GM19467 (cell line): ENCODE results near the gene NEB.

Experiments
- ATAC-seq: cut with Tn5 transposase; IDR thresholded peaks from one replicate; pipeline ENCODE4 v1.9.1; 2021; ENCODE audit warnings: mild to moderate bottlenecking, moderate library complexity; ENCODE audit not compliant: unreplicated experiment

Gene NEB, protein sequence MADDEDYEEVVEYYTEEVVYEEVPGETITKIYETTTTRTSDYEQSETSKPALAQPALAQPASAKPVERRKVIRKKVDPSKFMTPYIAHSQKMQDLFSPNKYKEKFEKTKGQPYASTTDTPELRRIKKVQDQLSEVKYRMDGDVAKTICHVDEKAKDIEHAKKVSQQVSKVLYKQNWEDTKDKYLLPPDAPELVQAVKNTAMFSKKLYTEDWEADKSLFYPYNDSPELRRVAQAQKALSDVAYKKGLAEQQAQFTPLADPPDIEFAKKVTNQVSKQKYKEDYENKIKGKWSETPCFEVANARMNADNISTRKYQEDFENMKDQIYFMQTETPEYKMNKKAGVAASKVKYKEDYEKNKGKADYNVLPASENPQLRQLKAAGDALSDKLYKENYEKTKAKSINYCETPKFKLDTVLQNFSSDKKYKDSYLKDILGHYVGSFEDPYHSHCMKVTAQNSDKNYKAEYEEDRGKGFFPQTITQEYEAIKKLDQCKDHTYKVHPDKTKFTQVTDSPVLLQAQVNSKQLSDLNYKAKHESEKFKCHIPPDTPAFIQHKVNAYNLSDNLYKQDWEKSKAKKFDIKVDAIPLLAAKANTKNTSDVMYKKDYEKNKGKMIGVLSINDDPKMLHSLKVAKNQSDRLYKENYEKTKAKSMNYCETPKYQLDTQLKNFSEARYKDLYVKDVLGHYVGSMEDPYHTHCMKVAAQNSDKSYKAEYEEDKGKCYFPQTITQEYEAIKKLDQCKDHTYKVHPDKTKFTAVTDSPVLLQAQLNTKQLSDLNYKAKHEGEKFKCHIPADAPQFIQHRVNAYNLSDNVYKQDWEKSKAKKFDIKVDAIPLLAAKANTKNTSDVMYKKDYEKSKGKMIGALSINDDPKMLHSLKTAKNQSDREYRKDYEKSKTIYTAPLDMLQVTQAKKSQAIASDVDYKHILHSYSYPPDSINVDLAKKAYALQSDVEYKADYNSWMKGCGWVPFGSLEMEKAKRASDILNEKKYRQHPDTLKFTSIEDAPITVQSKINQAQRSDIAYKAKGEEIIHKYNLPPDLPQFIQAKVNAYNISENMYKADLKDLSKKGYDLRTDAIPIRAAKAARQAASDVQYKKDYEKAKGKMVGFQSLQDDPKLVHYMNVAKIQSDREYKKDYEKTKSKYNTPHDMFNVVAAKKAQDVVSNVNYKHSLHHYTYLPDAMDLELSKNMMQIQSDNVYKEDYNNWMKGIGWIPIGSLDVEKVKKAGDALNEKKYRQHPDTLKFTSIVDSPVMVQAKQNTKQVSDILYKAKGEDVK (N-terminal part only)

DNA sequence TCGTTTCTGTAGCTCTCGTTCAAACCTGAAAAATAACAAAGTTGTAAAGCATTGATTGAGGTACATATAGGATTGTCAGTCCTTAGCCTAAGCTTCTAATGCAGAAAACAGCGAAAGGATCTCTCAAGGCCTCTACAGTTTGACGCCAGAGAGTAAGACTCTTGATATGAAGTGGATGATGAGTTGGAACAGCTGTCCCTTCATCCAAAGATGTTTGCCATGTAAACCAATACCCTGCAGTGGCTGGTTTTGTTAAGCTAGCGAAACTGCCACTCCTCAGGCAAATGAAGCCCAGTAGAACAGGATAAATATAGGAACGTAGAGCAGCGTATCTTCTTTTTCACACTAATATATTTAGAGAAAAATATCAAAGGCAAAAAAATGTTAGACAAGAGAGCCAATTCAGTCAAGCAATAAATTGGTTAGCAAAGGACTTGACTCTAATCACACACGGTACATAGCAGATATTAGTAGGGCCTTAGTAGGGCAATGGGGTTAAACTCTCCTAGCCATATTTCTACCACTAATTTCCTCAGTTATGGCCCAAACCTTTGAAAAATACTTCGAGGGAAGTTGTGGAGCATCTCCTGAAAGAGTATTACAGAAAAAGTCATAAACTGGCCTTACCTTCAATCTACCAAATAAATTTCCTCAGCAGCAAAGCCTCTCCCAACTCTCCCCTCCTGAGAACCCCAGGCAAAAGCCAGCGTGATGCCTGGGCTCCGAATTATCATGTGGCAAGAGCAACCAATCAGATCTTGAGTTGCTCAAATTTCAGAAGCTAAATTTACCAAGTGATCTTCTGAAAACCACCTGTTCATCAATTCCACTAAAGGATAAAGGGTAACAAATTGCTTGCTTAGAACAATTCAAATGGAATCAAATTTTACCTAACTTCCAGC, at the start of gene NEB:
Gene NEB (minus strand): TSS at position 706 of the 902 bp plus-strand sequence. CDS start 1,320 bp downstream, outside the sequence.
- no peak for ATAC-seq

- ATAC-seq = no peak
Observed at GRCh38 chr2:151783133-151783520, 48.9 kb upstream of the NEB start.

GRCh38 chr2:151782378-151783132, 48.3 kb upstream of the NEB start:
- ATAC-seq = no peak

DNA sequence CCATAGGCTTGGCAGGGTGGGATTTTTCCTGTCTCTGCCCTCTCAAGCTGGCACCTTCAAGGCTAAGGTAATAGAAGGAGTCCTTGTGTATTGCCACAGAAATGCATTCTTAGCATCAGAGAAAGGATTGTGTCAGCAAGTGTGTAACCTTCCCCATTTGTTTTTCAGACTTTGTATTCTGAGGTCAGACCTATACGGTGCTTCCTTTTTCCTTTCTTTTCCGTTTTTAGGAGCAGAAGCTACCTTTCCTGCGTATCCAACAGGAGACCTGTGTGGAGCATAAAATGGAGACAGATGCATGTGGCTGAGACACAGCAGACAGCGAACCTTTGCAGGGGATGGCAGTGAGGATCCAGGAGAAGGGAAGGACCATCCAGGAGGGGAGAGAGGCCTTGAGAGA, 47.4 kb upstream of the NEB start:
- no peak for ATAC-seq

- no peak for ATAC-seq
Observed at GRCh38 chr2:151780938-151781337, 46.7 kb upstream of the NEB start.

GRCh38 chr2:151777935-151778334, 43.7 kb upstream of the NEB start:
- no peak for ATAC-seq

- ATAC-seq = no peak
Observed at GRCh38 chr2:151777487-151777886, 43.2 kb upstream of the NEB start.

GRCh38 chr2:151776367-151776766, 42.1 kb upstream of the NEB start:
- ATAC-seq = no peak

GRCh38 chr2:151775057-151775740, 40.9 kb upstream of the NEB start:
- ATAC-seq = no peak

- no peak for ATAC-seq
Observed at GRCh38 chr2:151774506-151774905, 40.2 kb upstream of the NEB start.

DNA sequence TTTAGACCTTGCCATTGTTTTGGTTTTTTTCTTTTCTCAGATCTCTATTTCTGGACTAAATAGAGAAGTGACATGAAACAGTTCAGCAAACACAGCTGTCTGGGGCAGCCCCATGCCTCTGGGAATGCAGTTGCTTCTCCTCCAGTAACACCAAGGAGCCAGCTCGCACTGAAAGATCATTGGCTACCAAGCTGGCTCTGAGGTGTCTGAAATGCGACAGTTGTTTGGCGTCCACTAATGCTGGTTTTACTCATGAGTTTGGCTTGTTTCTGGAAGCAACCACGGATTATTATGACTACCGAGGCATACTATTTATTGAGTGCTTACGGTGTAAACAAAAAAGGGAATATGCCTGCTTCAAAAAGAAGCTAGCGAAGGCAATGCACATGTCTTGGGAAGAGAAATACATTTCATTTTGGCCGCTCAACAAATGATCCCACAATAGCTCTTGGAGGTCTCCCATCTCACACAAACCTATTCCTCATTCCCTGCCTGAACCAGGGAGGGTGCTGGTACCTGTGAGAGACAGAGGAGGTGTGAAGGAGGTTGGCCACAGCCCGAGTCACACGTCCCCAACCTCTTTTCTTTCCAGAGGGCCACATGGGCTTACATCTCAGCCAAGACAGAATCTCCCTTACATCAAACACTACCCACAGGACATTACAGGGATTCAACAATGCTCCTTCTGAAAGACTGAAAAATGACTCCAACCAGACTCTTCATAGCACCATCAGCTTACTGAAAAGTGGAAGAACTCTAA, 37.5 kb upstream of the NEB start:
- ATAC-seq = peak; percentile 95

- ATAC-seq = peak; percentile 12
Observed at GRCh38 chr2:151770995-151771394, 36.7 kb upstream of the NEB start.

- no peak for ATAC-seq
Observed at GRCh38 chr2:151769606-151770005, 35.3 kb upstream of the NEB start.

- no peak for ATAC-seq
Observed at GRCh38 chr2:151767536-151767935, 33.3 kb upstream of the NEB start.

- peak; percentile 45 for ATAC-seq
Observed at GRCh38 chr2:151766437-151767153, 32.3 kb upstream of the NEB start.

DNA sequence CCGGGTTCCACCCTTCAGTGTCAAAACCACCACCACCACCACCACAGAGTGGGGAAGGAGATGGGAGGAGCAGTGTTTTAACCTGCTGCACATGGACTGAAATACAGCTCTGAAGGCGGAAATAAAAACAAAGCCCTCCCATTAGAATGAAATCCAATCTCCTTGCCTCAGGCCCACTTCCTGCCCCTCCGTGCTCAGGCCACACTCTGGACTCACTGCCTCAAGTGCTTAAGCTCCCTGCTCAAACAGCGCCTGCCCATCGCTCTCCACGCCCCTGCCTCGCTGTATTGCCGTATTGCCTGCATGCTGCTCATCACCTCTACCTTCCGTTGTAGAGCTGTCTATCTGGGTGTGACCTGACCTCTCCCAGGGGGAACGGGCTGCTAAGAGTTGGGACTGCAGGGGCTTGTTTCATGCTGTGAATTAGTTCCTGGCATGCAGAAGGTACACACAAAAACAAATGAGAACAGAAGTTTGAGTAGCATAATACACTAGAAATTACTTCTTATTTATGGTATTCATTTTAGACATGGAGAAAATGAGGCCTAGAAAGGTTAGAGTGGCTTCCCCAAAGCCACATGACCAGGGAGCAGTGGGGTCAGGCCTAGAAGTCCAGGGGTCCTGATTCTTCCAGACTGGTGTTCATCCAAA, 31.6 kb upstream of the NEB start:
- ATAC-seq = peak; percentile 45

DNA sequence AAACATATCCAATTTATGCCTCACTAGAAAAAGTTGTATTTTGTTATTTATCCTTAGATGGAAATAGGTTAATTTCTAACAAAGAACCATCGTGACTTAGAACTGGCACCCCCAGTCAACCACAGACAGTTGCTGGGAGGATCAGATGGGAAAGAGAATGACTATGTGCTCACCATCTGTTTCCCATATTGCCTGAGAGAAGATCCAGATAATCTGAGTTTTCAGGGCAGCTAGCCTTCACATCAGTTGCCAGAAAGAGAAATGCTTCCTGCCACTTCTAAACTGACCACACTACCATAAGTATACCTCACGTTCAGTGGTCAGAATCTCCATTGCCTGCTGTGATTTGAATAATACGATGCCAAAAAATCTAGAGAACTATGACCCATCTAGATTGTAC, 28.4 kb upstream of the NEB start:
- no peak for ATAC-seq
